T-cell (primary cell): Measurements from ENCODE around the gene CYP2W1. TPM values are rescaled to one million over a fixed set of nuclear protein-coding genes. Genes with fewer than 3 reads are reported as not detected.

Source experiments
- ATAC-seq, 4 experiments: fragments of 200-7000 bp in 3 of 4; fragments of 150-1000 bp in 1 of 4; cut with Tn5 transposase; replicated peaks in 1 of 4; 1 replicate in 3 of 4; 2 replicates in 1 of 4; pipeline ENCODE4 v1.10.0; 2021; ENCODE audit warnings: moderate library complexity in 3 of 4, mild to moderate bottlenecking in 2 of 4, moderate number of reproducible peaks in 1 of 4
- CTCF ChIA-PET, 2 donors: fragments of 300-600 bp; sonication (Branson Sonifier 250); formaldehyde crosslinking; loops; one replicate each; lab custom pipeline; 2022; ENCODE audit warnings: antibody characterized with exemption in 2 of 2; lab: Charles Lee
- POLR2A ChIA-PET, 2 donors: fragments of 300-600 bp; sonication (Branson Sonifier 250); formaldehyde crosslinking; loops; one replicate each; lab custom pipeline; 2022; ENCODE audit warnings: antibody characterized with exemption in 2 of 2; lab: Charles Lee
- DNase-seq, 35 experiments: peaks; one replicate each; pipeline versions ENCODE4 v3.0.0 to v3.0.0-alpha.2; 2013 to 2023
- H3K27ac ChIP-seq: one replicate; pipeline ENCODE4 v1.5.1; 2013; ENCODE audit warnings: low read length
- H3K27me3 ChIP-seq, 2 experiments: replicated peaks in 1 of 2; 1 replicate in 1 of 2; 2 replicates in 1 of 2; pipeline versions ENCODE4 v1.6.1 to v1.7.0; 2013; ENCODE audit warnings: low read length in 1 of 2, mixed read lengths in 1 of 2; ENCODE audit not compliant: control insufficient read depth in 2 of 2, insufficient read depth in 2 of 2; ENCODE audit errors: extremely low read depth in 1 of 2
- H3K36me3 ChIP-seq, 2 donors: 1 replicate in 1 of 2; 2 replicates in 1 of 2; pipeline versions ENCODE4 v1.6.1 to v1.7.0; 2013; ENCODE audit warnings: low read length in 1 of 2; ENCODE audit not compliant: control insufficient read depth in 2 of 2, insufficient read depth in 1 of 2; ENCODE audit errors: extremely low read depth in 1 of 2
- H3K4me1 ChIP-seq, 2 experiments: 1 replicate in 1 of 2; 2 replicates in 1 of 2; pipeline versions ENCODE4 v1.6.1 to v1.7.0; 2013; ENCODE audit warnings: low read length in 2 of 2, mixed read lengths in 1 of 2; ENCODE audit not compliant: insufficient read depth in 2 of 2, control insufficient read depth in 1 of 2; ENCODE audit errors: extremely low read depth in 1 of 2
- H3K4me3 ChIP-seq, 2 donors: 1 replicate in 1 of 2; 2 replicates in 1 of 2; pipeline versions ENCODE4 v1.5.1 to v1.7.0; 2013; ENCODE audit warnings: mild to moderate bottlenecking in 2 of 2, low read length in 1 of 2, moderate library complexity in 1 of 2; ENCODE audit not compliant: control insufficient read depth in 1 of 2; ENCODE audit errors: extremely low read depth in 1 of 2
- H3K9me3 ChIP-seq: 2 replicates; pipeline ENCODE4 v1.7.0; 2013
- H3K27ac Mint-ChIP-seq, 2 donors: one replicate each; pipeline ENCODE4 v1.8.0; 2020 to 2021; ENCODE audit warnings: mild to moderate bottlenecking in 2 of 2, mixed read lengths in 2 of 2
- H3K27me3 Mint-ChIP-seq, 2 donors: one replicate each; pipeline ENCODE4 v1.8.0; 2021 to 2022; ENCODE audit warnings: mixed read lengths in 2 of 2
- H3K36me3 Mint-ChIP-seq: one replicate; pipeline ENCODE4 v1.8.0; 2021; ENCODE audit warnings: mixed read lengths
- H3K4me1 Mint-ChIP-seq, 3 donors: one replicate each; pipeline ENCODE4 v1.8.0; 2020 to 2022; ENCODE audit warnings: mixed read lengths in 3 of 3, mild to moderate bottlenecking in 1 of 3
- H3K4me3 Mint-ChIP-seq, 3 donors: one replicate each; pipeline ENCODE4 v1.8.0; 2020 to 2022; ENCODE audit warnings: mild to moderate bottlenecking in 3 of 3, mixed read lengths in 3 of 3, moderate library complexity in 3 of 3
- H3K9me3 Mint-ChIP-seq, 3 donors: one replicate each; pipeline ENCODE4 v1.8.0; 2020 to 2022; ENCODE audit warnings: mixed read lengths in 3 of 3
- WGBS: methylation state at CpG from one replicate; pipeline ENCODE4 v1.1.5; 2013; ENCODE audit warnings: missing lambda C conversion rate; ENCODE audit not compliant: insufficient coverage; 5-methylcytosine and 5-hydroxymethylcytosine counted together
- total RNA-seq, 35 experiments: library from RNA in 6 of 35; stranded (reverse) in 6 of 35; fragments of 120-200 nt in 1 of 35; gene quantifications; one replicate each; pipeline versions ENCODE4 v1.2.1 to v1.2.4 and lab custom pipeline; 2013 to 2026

The CYP2W1 gene
- total RNA-seq, 5 donors from 2014 or later (not counting 1 experiment from before 2014, with no cell fraction given): 0.19 TPM; not detected in 4

- Mint-ChIP-seq H3K27ac (peak overlapping the region in 1 of 2 donors; percentile 49), H3K27me3 (no peaks in the 10 kb centered on the region), H3K4me1 (peaks cover 8 to 25% (median 23%) of the 10 kb centered on the region in 3 donors), H3K36me3 (peaks cover 18% of the 10 kb centered on the region), H3K4me3 (no peak overlapping the region), H3K9me3 (no peaks in the 10 kb centered on the region)
- no peak for ATAC-seq
- peaks cover 0 to 9% of the 10 kb centered on the region in 2 donors for H3K36me3 ChIP-seq
- no peak for DNase-seq
- 92% methylated on average over 13 of the region's 13 CpGs for WGBS
- H3K27ac ChIP-seq: no peak overlapping the region
- ChIA-PET CTCF (no interaction called here), POLR2A (no interaction called here)
- H3K4me3 ChIP-seq: no peak overlapping the region
- no peaks in the 10 kb centered on the region for H3K9me3 ChIP-seq
- peaks cover 0 to 10% of the 10 kb centered on the region in 2 experiments for H3K4me1 ChIP-seq
- no peaks in the 10 kb centered on the region for H3K27me3 ChIP-seq
These were observed 35.3 kb downstream of the CYP2W1 start for GRCh38 chr7:1018334-1018695.

- Histone ChIP-seq H3K27ac (no peak overlapping the region), H3K4me3 (no peak overlapping the region), H3K4me1 (peaks cover 0 to 10% of the 10 kb centered on the region in 2 experiments), H3K9me3 (no peaks in the 10 kb centered on the region), H3K36me3 (peaks cover 0 to 11% of the 10 kb centered on the region in 2 donors), H3K27me3 (no peaks in the 10 kb centered on the region)
- ATAC-seq (no peak), DNase-seq (no peak)
- ChIA-PET CTCF (interaction anchor here in 1 of 2 donors (0.7 kb wide), 1 partner anchor 21 kb away, joined by 9 read pairs; no protein-coding TSS in a partner anchor), POLR2A (no interaction called here)
- H3K4me1 Mint-ChIP-seq: peaks cover 8 to 25% (median 20%) of the 10 kb centered on the region in 3 donors
- H3K27ac Mint-ChIP-seq: no peak overlapping the region
- H3K27me3 Mint-ChIP-seq: no peaks in the 10 kb centered on the region
- H3K9me3 Mint-ChIP-seq: no peaks in the 10 kb centered on the region
- peaks cover 21% of the 10 kb centered on the region for H3K36me3 Mint-ChIP-seq
- WGBS: 86% methylated on average over 11 of the region's 14 CpGs
- H3K4me3 Mint-ChIP-seq: no peak overlapping the region
These were observed 36.3 kb downstream of the CYP2W1 start for GRCh38 chr7:1019255-1019785.

- Histone ChIP-seq H3K4me3 (no peak overlapping the region), H3K27me3 (no peaks in the 10 kb centered on the region), H3K27ac (no peak overlapping the region), H3K4me1 (peaks cover 0 to 10% of the 10 kb centered on the region in 2 experiments), H3K36me3 (peaks cover 0 to 15% of the 10 kb centered on the region in 2 donors), H3K9me3 (no peaks in the 10 kb centered on the region)
- DNase-seq (no peak), ATAC-seq (no peak)
- H3K36me3 Mint-ChIP-seq: peaks cover 21% of the 10 kb centered on the region
- 96% methylated on average over 36 of the region's 42 CpGs for WGBS
- peaks cover 8 to 28% (median 20%) of the 10 kb centered on the region in 3 donors for H3K4me1 Mint-ChIP-seq
- no peak overlapping the region for H3K27ac Mint-ChIP-seq
- no peak overlapping the region for H3K4me3 Mint-ChIP-seq
- no peaks in the 10 kb centered on the region for H3K9me3 Mint-ChIP-seq
- H3K27me3 Mint-ChIP-seq: no peaks in the 10 kb centered on the region
- ChIA-PET CTCF (interaction anchor here in 1 of 2 donors (0.7 kb wide), 1 partner anchor 21 kb away, joined by 9 read pairs; no protein-coding TSS in a partner anchor), POLR2A (no interaction called here)
These were observed 37.0 kb downstream of the CYP2W1 start for GRCh38 chr7:1019789-1020610.

GRCh38 chr7:1020849-1021251 is 37.9 kb downstream of the CYP2W1 start:
- Histone ChIP-seq H3K4me3 (no peak overlapping the region), H3K27me3 (no peaks in the 10 kb centered on the region), H3K27ac (no peak overlapping the region), H3K36me3 (peaks cover 0 to 15% of the 10 kb centered on the region in 2 donors), H3K9me3 (no peaks in the 10 kb centered on the region), H3K4me1 (peaks cover 0 to 10% of the 10 kb centered on the region in 2 experiments)
- Mint-ChIP-seq H3K9me3 (no peaks in the 10 kb centered on the region), H3K4me3 (no peak overlapping the region), H3K27ac (no peak overlapping the region), H3K4me1 (peaks cover 8 to 32% (median 23%) of the 10 kb centered on the region in 3 donors), H3K36me3 (peaks cover 21% of the 10 kb centered on the region), H3K27me3 (no peaks in the 10 kb centered on the region)
- POLR2A ChIA-PET: no interaction called here
- WGBS: 92% methylated on average over 7 of the region's 7 CpGs
- CTCF ChIA-PET: no interaction called here
- DNase-seq (peak in 1 of 35 experiments; percentile 30), ATAC-seq (peak in 1 of 4 experiments; percentile 46)

- WGBS: 97% methylated on average over 5 of the region's 7 CpGs
- peaks cover 24% of the 10 kb centered on the region for H3K36me3 Mint-ChIP-seq
- H3K4me1 Mint-ChIP-seq: peaks cover 12 to 35% (median 28%) of the 10 kb centered on the region in 3 donors
- H3K4me3 Mint-ChIP-seq: no peak overlapping the region
- no peak overlapping the region for H3K4me3 ChIP-seq
- H3K27ac ChIP-seq: no peak overlapping the region
- POLR2A ChIA-PET: no interaction called here
- DNase-seq (no peak), ATAC-seq (no peak)
- peaks cover 0 to 15% of the 10 kb centered on the region in 2 donors for H3K36me3 ChIP-seq
- H3K27me3 Mint-ChIP-seq: no peaks in the 10 kb centered on the region
- H3K9me3 Mint-ChIP-seq: no peaks in the 10 kb centered on the region
- H3K27ac Mint-ChIP-seq: no peak overlapping the region
- no peaks in the 10 kb centered on the region for H3K9me3 ChIP-seq
- CTCF ChIA-PET: no interaction called here
- no peaks in the 10 kb centered on the region for H3K27me3 ChIP-seq
- peaks cover 0 to 10% of the 10 kb centered on the region in 2 experiments for H3K4me1 ChIP-seq
These were observed 38.4 kb downstream of the CYP2W1 start for GRCh38 chr7:1021366-1021765.

- ChIA-PET CTCF (no interaction called here), POLR2A (no interaction called here)
- Mint-ChIP-seq H3K4me1 (peaks cover 12 to 40% (median 33%) of the 10 kb centered on the region in 3 donors), H3K27me3 (no peaks in the 10 kb centered on the region), H3K9me3 (no peaks in the 10 kb centered on the region), H3K4me3 (no peak overlapping the region), H3K27ac (no peak overlapping the region), H3K36me3 (peaks cover 25% of the 10 kb centered on the region)
- H3K4me1 ChIP-seq: peaks cover 0 to 13% of the 10 kb centered on the region in 2 experiments
- no peaks in the 10 kb centered on the region for H3K27me3 ChIP-seq
- WGBS: 91% methylated on average over 25 of the region's 25 CpGs
- no peak overlapping the region for H3K4me3 ChIP-seq
- no peak overlapping the region for H3K27ac ChIP-seq
- DNase-seq (no peak), ATAC-seq (no peak)
- H3K9me3 ChIP-seq: no peaks in the 10 kb centered on the region
- H3K36me3 ChIP-seq: peaks cover 0 to 15% of the 10 kb centered on the region in 2 donors
These were observed 39.0 kb downstream of the CYP2W1 start for GRCh38 chr7:1021931-1022330.
